ENCODE data around the gene C12orf57.

DNA sequence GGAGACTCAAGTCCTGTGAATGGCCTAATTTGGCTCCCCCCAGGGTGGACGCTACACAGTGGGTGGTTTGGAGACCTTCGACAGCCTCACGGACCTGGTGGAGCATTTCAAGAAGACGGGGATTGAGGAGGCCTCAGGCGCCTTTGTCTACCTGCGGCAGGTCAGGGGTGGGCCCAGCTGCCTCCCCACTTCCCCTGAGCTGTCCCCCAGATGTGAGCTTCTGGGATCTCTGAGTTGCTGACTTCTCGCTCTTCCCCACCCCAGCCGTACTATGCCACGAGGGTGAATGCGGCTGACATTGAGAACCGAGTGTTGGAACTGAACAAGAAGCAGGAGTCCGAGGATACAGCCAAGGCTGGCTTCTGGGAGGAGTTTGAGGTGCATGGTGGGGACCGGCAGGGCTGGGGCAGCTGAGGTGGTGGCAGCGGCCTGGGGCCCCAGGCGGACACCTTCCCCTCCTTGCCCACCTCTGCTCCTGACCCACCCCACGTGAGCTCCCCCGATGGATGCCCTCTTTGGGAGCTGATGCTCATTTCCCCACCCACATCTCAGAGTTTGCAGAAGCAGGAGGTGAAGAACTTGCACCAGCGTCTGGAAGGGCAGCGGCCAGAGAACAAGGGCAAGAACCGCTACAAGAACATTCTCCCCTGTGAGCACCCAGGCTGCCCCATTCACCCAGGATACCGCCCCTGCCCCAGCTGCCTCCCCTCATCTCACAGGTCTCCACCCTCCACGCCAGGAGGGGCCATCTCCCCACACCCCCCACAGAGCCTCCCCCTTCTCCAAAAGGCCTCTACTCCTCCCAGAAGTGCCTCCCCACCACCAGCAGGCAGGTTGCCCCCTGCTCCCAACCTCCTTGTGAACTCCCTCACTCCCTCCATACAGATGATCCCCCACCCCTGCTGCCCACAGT lies 11.5 kb downstream of the C12orf57 start:
- TF ChIP-seq, protein P1, sequence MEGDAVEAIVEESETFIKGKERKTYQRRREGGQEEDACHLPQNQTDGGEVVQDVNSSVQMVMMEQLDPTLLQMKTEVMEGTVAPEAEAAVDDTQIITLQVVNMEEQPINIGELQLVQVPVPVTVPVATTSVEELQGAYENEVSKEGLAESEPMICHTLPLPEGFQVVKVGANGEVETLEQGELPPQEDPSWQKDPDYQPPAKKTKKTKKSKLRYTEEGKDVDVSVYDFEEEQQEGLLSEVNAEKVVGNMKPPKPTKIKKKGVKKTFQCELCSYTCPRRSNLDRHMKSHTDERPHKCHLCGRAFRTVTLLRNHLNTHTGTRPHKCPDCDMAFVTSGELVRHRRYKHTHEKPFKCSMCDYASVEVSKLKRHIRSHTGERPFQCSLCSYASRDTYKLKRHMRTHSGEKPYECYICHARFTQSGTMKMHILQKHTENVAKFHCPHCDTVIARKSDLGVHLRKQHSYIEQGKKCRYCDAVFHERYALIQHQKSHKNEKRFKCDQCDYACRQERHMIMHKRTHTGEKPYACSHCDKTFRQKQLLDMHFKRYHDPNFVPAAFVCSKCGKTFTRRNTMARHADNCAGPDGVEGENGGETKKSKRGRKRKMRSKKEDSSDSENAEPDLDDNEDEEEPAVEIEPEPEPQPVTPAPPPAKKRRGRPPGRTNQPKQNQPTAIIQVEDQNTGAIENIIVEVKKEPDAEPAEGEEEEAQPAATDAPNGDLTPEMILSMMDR (IDR thresholded peaks at IDR 0.05 in 4 of 5, conservative IDR thresholded peaks at IDR 0.05 in 1 of 5), result no peak
- TF ChIP-seq POLR2A (IDR thresholded peaks at IDR 0.05), result no peak

Data from gastrocnemius medialis (tissue), 4 donors.